CD4-positive, alpha-beta T cell treated with Interferon gamma for 1 hour (primary cell): Measurements from ENCODE around the gene EIF1AD.
"Not testable (repeated sequence)": the region's sequence is repeated elsewhere in the genome, so short reads cannot be mapped to it uniquely, and the experiment has no call there.

ENCODE experiments used
- DNase-seq: peaks from one replicate; pipeline ENCODE4 v3.0.0-alpha.2; 2020

EIF1AD gene, protein sequence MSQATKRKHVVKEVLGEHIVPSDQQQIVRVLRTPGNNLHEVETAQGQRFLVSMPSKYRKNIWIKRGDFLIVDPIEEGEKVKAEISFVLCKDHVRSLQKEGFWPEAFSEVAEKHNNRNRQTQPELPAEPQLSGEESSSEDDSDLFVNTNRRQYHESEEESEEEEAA

GRCh38 chr11:66001942-66002647 is at the start of gene EIF1AD, which contains the start of gene BANF1:
TSS of gene EIF1AD (minus strand) at chr11:66002157. CDS start at chr11:66000389, 1,768 bp downstream.
TSS of gene BANF1 (plus strand) at chr11:66002503. CDS start at chr11:66003251, 748 bp downstream.
- peak; percentile 91 for DNase-seq

- DNase-seq = no peak
Observed at GRCh38 chr11:66051371-66051765, 49.4 kb upstream of the EIF1AD start.

DNA sequence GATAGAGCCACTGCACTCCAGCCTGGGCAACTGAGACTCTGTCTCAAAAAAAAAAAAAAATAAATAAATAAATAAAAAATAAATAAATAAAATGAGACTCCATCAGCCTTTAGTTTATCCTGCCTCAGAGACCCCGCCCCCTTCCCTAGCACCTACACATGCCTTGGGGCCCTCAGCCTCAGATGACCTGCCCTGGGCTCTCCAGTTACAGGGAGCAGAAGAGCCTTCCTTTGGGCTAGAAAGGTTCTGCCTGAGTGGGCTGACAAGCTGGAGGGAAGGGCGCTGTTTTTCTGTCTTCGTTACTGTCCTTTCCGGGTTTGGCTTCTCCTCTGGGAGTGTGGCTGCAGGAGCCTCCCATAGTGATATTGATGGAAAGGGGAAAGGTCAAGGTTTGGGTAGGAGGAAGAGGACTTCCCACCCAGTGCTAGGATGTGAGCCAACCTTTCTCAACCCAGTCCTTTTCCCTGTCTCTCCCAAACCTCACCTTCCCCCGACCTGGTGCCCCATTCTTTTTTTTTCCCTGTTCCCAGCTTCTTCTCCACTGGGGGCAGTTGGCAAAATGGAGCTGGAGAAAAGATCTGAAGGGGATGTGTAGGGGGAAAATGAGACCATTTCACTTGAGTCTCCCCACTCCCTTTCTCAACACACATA is 48.7 kb upstream of the EIF1AD start:
- no peak for DNase-seq

DNA sequence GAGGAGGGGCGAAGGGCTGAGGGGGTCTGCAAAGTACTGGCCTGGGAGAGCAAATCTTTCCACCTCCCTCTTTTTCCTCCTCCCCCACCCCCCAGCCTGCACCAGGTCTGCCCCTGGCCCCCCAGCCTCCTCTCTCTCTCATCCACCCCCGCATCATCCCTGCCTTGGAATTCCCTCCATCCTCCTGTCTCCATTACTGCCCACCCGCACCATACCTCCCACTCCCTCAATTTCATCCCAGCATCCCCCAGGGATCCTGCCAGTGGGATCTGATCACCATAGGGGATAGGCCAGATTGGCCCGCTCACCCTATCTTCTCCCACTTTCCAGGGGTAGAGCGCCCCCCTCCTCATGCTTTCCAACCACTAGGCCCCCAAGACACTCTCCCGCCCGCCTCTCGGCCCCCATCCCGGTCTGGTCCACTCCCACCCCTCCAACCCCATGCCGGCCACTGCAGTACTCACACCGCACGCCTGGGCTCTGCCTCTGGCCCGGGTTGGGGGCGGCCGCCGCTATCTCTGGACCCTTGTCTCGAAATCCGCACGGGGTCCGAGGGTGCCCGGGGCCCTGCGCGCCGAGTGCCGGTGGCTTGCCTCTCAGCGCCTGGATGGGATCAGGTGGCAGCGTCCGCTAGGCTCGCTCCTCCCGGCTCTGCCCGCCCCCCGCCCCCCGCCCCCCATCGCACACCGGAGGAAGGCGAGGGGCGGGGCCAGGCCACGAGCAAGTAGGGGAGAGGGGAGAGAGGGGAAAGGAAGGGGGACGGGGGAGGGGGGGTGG is 46.8 kb upstream of the EIF1AD start, which contains the start of gene GAL3ST3:
Gene GAL3ST3 (minus strand): TSS at position 615 of the 777 bp plus-strand sequence. CDS start 3,746 bp downstream, outside the sequence.
- no peak for DNase-seq

GRCh38 chr11:66047541-66048365 is 45.8 kb upstream of the EIF1AD start:
- DNase-seq = no peak

DNA sequence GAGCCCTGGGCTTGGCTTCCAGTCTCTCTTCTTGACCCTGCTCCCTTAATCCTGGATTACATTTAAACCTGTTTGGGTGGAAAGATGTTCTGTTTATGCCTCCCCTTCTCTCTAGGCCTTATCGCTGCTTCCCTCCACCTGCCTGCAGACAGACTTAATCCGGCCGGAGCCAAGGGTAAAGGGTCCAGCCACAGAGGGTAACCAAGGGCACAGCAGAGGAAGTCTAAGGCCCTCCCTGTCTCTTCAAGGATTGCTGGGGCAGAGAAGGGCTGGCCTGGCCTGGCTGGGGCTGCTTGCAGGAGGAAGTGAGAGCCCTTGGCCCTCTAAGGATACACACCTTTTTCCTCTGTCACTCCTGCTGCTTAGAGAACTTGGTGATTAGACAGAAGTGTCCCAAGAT is 44.9 kb upstream of the EIF1AD start:
- no peak for DNase-seq

DNA sequence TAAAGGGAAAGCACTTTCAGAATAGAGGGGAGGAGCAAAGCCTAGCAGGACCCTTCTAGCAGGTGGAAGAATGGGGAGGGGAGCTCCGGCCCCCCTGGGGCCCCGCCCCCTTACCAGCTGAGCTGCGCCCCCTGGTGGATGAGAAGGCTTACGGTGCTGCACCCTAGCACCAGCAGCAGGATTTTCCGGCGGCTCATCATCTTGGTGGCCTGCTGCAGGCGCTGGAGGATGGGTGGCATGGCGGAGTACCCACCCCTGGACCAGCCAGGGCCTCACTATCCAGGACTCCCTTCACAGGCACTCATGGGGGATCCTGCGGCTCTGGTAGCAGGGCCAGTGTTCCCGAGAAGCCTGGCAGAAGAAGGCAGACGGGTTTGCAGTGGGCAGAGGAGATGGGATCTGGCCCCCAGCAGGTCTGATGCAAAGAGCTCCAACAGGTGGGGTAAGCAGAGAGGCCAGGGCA is 43.3 kb upstream of the EIF1AD start:
- peak; percentile 79 for DNase-seq

GRCh38 chr11:66044757-66045156 is 42.8 kb upstream of the EIF1AD start:
- no peak for DNase-seq

- no peak for DNase-seq
Observed at GRCh38 chr11:66042996-66043906, 41.3 kb upstream of the EIF1AD start.

GRCh38 chr11:66042227-66042995 is 40.5 kb upstream of the EIF1AD start:
- no peak for DNase-seq

DNA sequence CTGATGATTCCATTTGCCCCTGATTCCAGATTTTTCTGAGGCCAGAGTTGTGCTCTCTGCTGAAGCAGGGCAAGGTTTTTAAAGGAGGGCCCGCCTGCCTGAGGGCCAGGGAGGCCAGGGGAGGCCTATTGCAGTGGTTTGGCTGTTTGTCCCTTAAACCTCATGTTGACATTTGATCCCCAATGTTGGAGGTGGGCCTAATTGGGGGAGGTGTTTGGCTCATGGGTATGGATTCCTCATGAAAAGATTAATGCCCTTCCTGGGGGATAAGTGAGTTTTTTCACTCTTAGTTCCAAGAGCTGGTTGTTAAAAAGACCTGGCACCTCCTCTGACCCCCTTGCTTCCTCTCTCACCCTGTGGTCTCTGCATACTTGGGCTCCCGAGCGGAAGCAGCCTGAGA is 37.8 kb upstream of the EIF1AD start:
- no peak for DNase-seq

- DNase-seq = no peak
Observed at GRCh38 chr11:66037327-66037726, 35.4 kb upstream of the EIF1AD start.

DNA sequence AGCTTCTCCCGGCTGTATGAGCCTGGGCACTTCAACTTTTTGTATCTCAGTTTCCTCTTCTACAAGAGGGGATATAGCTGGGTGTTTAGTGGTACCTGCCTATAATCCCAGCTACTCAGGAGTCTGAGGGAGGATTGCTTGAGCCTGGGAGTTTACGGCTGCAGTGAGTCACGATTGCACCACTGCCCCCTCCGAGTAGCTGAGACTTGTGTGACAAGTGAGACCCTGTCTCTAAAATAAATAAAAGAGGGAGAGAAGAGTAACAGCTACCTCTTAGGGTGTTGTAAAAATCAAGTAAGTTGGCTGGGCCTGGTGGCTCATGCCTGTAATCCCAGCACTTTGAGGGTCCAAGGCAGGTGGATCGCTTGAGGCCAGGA is 34.4 kb upstream of the EIF1AD start:
- no peak for DNase-seq

- no peak for DNase-seq
Observed at GRCh38 chr11:66035653-66036333, 33.8 kb upstream of the EIF1AD start.

GRCh38 chr11:66032957-66033735 is 31.2 kb upstream of the EIF1AD start:
- DNase-seq = no peak

DNA sequence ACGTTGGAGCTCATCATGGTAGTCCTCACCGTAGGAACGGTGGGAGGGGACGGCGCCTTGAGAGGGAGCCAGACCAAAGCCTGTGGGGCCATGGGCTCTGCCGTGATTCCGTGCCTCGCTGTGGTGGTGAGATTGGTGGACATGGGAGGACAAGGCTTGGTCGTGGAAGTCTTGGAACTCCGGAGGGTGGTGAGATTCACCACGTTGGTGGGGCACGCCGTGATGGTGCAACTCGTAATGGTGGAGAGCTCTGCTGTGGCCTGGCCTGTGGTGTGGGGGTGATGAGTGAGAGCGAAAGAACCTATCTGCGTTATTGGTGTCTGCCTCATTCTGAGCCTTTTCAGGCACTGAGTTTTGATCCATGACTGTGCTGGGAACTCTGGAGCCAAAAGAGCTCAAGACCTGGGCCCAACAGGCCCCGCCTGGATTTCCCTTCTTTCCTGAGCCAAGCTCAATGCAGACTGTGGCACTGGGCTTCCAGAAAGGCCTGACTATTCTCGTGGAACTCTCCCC is 24.1 kb upstream of the EIF1AD start, which contains the start of gene CATSPER1:
Gene CATSPER1 (minus strand): TSS at position 463 of the 513 bp plus-strand sequence. CDS start 100 bp downstream, at position 363.
- no peak for DNase-seq

GRCh38 chr11:66023186-66023440 is 21.2 kb upstream of the EIF1AD start:
- not testable (repeated sequence) for DNase-seq

DNA sequence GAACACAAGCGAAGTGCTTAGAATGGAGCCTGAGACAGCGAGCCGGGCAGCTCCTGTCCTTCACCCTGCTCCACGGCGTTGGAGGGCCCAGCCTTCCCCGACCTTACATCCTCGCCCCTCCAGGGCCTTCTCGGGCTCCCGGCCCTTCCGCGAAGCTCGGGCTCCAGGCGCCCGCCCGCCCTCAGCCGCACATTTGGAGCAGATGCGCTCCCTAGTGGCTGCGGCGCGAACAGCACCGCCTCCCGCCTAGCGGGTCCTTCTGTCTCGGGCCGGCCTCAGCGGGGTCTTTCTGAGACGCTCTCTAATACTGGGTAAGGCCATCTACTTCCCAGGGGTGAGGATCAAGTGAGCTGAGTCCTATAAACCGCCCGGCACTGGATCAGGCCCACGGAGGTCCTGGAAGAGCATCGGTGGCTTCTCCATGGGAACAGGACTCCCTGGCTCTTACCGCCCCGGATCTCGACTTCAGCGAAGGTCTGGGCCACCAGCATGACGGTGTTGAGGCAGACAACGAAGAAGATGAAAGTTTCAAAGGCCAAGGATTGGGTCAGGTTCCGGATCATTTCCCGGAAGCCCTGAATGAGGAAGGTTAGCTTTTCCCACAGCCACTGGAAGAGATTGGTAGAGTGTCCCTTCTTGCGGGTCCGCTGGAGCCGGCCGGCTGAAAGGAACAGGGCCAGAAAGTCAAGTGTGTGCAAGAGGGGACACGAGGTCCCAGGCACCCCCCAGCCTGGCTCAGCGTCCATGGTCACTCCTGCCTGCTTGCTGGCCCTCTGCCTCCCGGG is 20.6 kb upstream of the EIF1AD start:
- DNase-seq = peak; percentile 67
